Germinal center (tissue), 1 donor: Measurements from ENCODE around the gene PRR36.

Source experiments
- DNase-seq: peaks from one replicate; pipeline ENCODE4 v3.0.0; 2012; ENCODE audit warnings: mixed read lengths, low spot score

PRR36 gene

DNA sequence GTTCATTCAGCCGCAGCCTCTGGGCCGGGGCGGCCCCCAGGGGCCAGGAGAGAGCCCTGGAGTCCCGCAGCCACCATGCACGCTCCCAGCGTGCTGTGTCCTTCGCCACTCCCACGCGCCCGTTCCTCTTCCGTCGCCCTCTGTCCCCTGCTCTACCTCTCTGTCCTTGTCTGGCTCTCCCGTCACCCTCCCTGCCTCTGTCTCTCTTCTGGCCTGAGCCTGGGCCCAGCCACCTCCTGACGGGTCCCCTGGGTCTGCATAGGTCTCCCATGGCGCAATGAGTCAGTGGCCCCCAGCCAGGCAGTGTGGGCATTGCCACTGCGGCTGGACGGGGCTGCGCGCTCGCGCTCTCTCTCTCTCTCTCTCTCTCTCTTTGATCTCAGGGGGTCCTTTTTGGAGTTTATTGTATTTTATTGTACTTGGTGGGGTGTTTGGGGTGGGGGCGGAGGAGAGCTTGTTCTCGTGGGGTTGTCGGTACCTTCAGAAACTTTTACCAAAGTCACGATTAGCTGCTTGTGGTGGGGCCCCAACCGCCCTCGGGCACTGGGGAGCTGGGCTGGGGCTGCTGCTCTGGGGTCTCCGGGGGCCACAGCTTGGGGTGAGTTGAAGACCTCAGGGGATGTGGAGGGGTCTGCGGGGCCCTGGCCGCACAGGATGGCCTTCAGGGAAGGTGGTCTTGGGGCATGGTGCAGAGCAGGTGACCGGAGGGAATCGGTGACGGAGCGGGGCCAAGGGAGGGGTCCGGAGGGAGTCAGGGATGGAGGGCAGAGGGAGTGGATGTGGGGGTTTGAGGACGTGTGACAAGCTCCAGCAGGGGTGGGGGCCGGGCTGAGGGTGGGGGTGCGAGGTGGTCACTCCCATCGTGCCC lies 38.7 kb upstream of the PRR36 start:
- DNase-seq = no peak

DNA sequence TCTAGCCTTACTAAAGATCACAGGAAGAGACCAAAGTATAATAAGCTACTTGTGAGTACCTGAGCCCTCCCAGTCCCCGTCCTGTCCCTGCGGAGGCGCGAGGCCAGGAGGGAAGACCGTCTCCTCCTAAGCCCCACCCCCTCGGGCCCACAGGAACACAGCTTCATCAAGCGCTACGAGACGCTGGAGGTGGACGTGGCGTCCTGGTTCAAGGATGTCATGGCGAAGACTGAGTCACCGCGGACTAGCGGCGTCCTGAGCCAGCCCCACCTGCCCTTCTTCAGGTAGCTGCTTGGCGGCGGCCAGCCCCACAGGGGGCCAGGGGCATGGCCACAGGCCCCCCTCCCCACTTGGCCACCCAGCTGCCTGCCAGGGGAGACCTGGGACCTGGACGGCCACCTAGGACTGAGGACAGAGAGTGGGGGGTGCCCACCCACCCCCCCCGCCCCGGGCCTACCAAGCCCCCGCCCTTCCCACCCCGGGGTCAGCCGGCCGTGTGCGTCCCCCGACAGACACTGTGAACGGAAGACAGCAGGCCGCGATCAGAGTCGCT lies 38.0 kb upstream of the PRR36 start:
- DNase-seq = no peak

DNA sequence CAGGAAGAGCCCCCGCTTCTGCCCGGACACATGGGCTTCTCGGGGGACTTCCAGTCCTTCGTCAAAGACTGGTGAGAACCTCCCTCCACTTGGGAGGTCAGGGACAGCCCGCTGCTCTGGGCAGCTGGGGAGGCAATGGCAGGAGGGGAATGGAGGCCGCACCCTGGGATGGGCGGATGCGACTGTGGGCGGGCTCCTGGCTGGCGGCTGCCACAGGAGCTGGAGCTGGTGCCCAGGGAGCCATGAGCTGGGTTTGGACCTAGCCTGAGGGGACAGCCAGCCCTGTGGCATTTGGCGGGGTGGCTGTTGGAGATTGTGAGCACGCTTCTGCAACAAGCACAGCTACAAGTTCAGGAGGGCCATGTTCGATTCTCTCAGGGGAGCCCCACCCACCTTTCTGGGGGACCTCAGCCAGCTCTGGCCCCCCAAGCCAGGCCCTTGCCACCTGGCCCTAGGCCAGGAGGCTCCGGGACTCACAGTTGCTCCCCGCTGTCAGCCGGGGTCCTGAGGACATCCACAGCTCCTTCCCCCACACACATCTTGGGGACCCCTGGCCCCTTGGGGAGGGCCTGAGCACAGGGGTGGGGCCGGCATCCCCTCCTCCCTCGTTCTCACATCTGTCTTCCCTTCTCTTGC lies 37.4 kb upstream of the PRR36 start:
- no peak for DNase-seq

DNA sequence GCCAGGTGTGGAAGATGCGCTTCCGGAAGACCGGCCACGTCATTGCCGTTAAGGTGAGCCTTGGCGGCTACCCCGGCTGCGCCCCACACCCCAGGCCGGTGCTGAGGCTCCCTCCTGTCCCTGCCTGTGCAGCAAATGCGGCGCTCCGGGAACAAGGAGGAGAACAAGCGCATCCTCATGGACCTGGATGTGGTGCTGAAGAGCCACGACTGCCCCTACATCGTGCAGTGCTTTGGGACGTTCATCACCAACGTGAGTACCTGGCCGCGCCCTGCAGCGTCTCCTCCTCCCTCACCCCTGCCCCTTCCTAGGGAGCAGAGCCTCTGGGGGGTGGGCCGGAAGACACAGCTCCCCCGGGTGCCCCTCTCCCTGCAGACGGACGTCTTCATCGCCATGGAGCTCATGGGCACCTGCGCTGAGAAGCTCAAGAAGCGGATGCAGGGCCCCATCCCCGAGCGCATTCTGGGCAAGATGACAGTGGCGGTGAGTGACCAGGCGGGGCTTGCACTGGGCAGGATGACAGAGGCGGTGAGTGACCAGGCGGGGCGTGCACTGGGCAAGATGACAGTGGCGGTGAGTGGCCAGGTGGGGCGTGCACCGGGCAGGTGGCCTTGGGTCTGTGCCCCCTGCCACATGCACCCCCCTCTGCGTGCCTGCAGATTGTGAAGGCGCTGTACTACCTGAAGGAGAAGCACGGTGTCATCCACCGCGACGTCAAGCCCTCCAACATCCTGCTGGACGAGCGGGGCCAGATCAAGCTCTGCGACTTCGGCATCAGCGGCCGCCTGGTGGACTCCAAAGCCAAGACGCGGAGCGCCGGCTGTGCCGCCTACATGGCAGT lies 36.4 kb upstream of the PRR36 start:
- no peak for DNase-seq

DNA sequence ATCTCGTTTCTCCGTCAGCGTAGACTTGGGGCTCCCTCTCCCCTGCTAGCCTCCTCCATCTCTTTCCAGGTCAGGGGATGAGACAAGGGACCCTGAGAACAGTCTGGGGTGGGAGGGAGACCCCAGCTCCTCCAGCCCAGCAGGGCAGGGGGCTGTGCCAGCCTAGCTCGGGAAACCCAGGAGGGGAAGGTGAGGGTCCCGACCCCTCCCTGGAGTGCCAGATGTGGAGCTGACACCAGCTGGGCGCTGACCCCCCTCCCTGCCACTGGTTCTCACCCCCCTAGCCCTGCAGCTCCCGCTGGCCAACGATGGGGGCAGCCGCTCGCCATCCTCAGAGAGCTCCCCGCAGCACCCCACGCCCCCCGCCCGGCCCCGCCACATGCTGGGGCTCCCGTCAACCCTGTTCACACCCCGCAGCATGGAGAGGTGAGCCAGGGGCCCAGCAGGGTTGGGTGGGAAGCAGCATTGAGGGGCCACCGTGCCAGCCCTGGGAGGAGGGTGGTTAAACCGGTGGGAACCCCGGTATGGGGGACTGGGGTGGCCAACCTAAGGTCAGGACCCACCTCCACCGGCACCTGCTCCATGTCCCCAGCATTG lies 35.4 kb upstream of the PRR36 start:
- no peak for DNase-seq

DNA sequence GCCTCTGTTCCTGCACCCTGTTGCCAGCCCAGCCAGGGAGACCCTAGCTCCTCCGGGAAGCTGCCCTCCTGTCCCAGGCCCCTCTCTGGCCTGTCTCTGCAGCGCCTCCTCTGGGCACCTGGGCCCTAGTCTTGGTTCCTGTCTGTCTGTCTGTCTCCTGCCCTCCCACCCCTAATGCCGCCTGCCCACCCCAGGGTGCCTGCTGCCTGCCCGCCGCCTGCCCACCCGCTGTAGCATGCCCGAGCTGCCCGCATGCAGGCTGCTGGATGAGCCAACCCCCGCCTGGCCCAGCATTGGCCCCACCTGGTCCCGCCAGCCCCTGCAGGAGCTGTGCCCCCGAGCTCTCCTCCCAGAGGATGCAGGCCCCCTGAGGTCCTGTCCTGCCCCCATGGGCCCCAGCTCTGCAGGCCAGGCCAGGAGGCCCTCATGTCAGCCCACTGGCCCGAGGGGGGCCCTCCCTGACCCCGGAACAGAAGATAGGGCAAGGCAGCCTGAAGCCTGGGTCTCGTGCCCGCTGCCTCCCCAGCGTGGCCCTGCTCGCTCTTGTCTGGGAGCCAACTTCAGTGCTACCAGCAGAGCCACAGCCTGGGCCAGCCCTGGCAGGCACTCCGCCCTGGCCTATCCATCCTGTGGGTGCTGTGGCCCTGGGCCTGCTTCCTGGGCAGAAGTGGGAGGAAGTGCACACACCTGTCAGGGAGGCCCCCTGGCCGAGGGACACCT lies 34.7 kb upstream of the PRR36 start:
- no peak for DNase-seq

DNA sequence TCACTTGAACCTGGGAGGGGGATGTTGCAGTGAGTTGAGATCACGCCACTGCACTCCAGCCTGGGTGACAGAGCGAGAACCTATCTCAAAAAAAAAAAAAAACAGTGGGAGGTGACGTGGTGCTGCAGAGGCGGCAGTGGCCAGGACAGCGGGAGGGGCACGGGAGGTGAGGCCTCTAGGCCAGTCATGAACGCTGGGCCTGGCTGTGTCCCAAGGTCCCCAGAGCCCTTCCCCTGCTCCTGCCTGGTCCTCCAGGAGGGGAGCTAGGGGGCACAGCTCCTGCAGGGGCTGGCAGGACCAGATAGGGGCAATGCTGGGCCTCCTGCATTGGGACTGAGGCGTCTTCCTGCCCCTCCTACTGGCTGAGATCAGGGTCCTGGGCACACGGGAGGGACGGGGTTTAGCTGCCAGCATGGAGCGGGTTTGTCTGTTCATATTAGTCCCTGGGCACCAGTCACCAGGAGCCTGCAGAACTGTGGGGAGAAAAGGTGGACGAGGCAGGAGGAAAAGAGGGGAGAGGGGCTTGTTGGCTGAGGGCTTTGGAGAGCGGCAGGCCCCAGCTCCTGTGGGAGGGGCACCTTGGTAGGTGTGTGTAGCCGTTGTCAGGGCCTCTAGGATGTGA lies 34.0 kb upstream of the PRR36 start:
- DNase-seq = no peak

DNA sequence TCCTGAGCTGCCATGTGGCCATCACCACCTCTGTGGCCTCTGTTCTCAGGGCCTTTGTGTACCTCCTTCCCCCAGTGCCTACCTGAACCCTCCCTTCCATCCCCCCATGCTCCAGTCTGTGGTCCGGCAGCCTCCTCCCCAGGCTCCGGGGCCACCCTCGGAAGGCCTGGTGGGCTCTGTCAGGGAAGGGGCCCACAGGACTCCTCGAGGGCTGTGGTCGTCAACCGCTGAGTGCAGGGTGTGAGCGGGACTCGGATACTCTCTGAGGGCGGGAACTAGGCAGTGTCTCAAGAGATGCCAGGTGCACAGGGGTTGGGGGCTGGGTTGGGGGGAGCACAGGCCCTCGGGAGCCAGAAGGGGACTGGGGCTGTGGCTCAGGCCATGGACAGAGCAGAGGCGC lies 33.4 kb upstream of the PRR36 start:
- no peak for DNase-seq

DNA sequence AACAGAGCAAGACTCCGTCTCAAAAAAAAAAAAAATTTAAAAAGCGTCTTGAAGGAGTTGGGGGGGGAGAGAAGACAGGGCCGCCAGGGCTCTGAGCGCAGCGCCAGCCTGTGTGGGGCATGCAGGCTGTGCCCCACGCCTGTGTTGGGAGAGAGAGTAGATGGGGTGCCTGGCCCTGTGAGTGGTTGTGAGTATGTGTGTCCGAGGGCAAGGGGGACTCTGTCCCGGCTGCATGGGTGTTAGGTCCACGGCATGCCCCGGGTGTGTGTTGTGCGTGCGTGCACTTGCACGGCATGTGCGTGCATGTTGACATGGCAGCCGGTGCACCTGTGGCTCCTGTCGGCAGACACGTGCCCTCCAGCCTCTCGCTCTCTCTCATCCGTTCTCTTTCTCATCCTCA lies 32.9 kb upstream of the PRR36 start:
- DNase-seq = no peak

DNA sequence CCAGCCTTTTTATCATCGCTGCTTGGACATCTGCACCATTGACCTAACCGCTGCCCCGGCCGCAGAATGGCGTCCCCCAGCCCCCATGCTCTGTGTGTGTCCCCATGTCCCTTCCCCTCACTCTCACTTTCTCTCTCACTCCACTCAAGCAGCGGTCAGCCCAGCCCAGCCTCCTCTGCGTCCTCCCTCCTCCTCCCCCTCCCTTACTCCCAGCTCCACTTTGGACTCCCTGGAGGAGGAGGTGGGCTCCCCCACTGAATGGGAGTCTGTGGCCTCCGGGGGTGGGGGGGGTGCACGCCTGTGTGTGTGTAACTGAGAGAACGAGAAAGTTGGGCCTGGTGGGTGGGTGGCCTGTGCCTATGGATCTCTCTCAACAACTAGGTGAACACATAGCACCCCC lies 31.7 kb upstream of the PRR36 start:
- no peak for DNase-seq

DNA sequence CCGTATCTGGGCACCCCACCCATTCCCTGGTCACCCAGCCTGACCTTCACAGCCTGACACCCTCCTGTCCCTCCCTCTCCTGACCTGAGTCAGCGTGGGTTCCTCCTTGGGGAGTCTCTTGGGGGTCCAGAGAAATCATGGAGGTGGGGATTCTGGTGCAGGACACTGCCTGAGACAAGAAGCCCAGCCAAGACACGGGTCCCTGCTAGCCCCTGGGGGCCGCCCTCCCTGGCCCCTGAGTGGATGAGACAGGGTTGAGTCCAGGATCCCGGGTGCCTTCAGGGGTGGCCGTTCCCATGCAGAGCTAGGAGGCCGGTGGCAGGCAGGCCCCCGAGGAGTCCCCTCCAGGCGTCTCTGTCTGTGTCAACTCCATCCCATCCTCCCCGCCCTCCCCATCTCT lies 31.1 kb upstream of the PRR36 start:
- no peak for DNase-seq

DNA sequence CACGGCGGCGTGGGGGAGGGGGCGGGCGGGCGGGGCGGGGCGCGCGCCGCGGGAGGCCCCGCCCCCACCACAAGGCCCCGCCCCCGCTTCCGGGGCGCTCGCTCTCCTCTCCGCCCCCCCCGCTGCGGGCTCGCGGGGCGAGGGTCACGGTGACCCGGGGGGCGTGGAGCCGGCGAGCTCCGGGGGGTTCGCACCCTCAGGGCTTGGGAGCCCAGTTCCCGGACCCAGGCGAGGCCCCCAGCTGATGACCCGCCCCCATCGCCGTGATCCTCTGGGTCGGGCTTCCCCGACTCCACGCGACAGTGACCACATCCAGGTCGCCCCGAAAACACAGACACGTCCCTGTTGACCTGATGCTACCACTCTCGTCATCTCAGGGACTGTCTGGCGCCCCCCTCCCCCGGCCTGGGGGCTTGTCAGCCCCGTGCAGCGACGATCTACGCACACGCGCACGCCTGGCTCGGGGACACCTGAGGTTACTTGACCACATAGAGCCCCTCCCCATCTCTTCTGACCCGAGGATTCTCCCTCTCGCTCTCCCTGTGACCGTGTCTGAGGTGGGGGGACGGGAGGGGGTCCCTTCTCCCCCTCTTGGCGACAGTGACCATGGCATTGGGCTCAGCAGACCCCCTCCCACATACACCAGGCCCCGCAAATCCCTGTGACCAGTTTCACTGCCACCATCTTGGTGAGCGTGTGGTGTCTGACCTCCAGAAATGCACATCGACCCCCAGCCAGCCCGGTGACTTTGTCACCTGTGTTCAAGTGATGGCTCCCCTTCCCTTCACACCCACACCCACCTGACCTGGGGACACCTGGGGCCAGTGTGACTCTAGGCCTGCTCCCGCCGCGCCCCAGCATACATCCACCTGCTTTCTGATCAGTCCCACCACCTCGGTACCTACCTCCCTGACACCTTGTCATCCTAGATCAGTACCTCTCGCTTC lies 30.2 kb upstream of the PRR36 start:
- peak; percentile 76 for DNase-seq

DNA sequence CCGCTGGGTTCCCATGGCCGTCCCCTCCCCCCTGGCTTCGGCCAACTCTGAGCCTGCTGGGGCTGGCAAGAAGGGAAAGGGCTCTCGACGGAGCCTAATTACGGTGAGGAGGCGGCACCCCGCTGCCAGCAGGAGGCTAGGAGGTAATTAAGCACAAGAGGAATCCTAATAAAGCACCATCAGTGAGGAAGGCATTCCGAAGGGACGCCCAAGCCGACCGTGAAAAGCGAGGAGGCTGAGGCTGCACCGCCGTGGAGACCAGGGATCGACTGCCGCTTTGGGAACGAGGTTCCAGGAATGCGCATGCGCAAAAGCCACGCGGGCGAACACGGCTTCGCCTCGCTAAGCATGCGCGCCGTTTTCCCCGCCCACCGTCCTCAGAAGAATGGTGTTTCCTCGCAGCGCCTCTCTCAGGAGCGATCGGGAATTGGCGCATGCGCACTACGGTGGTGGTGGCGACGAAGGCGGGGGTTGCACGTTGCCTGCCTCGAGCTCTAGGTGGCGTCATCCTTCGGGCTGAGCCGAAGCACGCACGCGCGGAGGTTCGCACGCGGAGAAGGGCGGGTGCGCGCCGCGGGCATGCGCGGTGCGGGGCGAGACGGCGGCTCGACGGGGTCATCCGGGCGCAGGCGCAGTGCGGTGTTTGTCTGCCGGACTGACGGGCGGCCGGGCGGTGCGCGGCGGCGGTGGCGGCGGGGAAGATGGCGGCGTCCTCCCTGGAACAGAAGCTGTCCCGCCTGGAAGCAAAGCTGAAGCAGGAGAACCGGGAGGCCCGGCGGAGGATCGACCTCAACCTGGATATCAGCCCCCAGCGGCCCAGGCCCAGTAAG lies 29.3 kb upstream of the PRR36 start, which contains the start of gene MAP2K7:
Gene MAP2K7, plus strand, starts transcription at position 634 of the 830 bp plus-strand sequence. Its CDS starts 68 bp downstream, at position 702.
- DNase-seq = peak; percentile 99

DNA sequence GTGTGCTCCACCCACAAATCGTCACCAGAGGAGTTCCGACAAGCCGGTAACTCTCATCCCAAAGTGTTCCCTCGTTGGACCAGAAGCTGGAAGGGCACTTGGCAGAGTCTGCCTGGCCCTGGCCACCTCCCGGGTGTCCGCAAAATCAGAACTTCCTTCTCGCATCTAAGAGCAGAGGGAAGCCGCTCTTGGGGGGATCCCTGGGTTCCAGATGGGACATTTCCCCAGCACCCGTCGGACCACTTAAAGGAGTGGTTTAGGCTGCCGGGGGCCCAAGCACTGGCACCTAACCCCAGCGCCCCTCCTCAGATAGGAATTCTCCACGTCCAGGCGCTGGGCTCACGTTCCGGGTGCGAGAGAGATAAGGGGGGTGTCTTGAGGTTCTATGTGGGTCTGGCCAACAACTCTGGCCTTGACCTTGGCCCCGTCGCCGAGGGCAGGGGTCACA lies 28.6 kb upstream of the PRR36 start:
- DNase-seq = no peak

DNA sequence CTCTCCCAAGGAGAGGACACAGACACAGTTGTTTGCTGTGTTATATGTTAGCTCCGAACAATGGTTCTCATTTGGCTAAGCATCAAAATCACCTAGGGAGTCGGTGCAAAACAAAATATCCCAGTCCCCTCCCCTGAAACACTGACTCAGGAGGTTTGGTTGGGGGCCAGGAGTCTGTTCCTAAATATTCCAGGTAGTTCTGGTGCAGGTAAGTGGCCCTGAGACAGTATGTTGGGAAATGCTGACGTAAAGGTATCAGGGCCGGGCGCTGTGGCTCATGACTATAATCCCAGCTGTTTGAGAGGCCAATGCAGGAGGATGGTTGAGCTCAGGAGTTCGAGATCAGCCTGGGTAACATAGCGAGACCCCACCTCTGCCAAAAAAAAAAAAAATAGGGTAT lies 27.1 kb upstream of the PRR36 start:
- DNase-seq = no peak

DNA sequence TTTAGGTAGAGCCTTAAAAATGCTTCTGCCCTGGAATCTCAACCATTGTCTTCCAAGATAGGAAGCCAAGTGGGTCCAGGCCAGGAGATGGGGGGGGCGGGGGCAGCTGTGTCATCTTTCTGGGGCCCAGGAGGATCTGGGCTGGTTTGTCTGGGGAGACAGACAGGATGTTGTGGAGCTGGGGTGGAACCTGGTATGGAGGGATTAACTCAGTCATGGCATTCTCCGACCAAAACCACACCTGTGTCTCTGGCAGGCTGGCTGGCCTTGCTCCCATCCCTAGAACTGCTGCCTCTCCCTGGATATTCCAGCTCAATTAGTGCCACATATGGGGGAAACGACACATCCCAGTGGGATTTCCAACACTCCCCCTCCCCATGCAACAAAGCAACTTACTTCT lies 26.7 kb upstream of the PRR36 start:
- DNase-seq = no peak

DNA sequence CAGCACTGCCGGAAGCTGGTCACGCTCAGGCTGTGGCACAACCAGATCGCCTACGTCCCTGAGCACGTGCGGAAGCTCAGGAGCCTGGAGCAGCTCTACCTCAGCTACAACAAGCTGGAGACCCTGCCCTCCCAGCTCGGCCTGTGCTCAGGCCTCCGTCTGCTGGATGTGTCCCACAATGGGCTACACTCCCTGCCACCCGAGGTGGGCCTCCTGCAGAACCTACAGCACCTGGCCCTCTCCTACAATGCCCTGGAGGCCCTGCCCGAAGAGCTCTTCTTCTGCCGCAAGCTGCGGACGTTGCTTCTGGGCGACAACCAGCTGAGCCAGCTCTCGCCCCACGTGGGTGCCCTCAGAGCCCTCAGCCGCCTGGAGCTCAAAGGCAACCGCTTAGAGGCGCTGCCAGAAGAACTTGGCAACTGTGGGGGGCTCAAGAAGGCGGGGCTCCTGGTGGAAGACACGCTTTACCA lies 26.2 kb upstream of the PRR36 start:
- no peak for DNase-seq

DNA sequence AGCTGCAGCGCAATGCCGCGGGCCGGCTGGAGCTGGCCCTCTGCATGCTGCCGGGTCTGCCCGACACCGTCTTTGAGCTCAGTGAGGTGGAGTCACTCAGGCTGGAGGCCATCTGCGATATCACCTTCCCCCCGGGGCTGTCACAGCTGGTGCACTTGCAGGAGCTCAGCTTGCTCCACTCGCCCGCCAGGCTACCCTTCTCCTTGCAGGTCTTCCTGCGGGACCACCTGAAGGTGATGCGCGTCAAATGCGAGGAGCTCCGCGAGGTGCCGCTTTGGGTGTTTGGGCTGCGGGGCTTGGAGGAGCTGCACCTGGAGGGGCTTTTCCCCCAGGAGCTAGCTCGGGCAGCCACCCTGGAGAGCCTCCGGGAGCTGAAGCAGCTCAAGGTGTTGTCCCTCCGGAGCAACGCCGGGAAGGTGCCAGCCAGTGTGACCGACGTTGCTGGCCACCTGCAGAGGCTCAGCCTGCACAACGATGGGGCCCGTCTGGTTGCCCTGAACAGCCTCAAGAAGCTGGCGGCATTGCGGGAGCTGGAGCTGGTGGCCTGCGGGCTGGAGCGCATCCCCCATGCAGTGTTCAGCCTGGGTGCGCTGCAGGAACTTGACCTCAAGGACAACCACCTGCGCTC lies 25.7 kb upstream of the PRR36 start:
- no peak for DNase-seq
